ENCODE measurements around the gene ATG2A. TPM values are rescaled to one million over a fixed set of nuclear protein-coding genes. Genes with fewer than 3 reads are reported as not detected.

Gene ATG2A
- polyA plus RNA-seq, 3 donors, result 2.6 to 24.9 (median 4.0) TPM

DNA sequence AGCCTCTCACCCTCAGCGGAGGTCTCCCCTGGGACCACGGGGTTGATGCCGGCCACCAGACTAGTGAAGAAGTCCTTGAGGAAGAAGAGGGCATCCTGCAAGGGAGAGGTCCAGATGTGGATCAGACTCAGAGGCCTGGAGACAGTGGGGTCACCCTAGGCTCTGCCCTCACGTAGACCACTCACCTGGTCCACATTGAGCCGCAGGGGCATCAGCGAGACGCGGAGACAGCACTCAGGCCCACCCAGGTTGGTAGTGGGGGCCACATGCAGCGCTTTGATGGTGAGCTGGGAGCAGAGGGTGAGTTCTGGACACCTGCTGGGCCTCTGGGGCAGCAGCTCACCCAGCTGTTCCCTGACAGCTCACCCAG, 18.9 kb downstream of the ATG2A start:
- Mint-ChIP-seq H3K36me3 (peaks cover 66 to 74% of the 10 kb centered on the region in 2 donors), H3K4me3 (no peak overlapping the region), H3K27ac (peak overlapping the region in 1 of 7 donors; percentile 25), H3K4me1 (peaks cover 3% of the 10 kb centered on the region), H3K27me3 (ENCODE audit: low read depth in 3 of 3) (no peaks in the 10 kb centered on the region), H3K9me3 (no peaks in the 10 kb centered on the region)
- TF ChIP-seq, protein P1, sequence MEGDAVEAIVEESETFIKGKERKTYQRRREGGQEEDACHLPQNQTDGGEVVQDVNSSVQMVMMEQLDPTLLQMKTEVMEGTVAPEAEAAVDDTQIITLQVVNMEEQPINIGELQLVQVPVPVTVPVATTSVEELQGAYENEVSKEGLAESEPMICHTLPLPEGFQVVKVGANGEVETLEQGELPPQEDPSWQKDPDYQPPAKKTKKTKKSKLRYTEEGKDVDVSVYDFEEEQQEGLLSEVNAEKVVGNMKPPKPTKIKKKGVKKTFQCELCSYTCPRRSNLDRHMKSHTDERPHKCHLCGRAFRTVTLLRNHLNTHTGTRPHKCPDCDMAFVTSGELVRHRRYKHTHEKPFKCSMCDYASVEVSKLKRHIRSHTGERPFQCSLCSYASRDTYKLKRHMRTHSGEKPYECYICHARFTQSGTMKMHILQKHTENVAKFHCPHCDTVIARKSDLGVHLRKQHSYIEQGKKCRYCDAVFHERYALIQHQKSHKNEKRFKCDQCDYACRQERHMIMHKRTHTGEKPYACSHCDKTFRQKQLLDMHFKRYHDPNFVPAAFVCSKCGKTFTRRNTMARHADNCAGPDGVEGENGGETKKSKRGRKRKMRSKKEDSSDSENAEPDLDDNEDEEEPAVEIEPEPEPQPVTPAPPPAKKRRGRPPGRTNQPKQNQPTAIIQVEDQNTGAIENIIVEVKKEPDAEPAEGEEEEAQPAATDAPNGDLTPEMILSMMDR (IDR thresholded peaks at IDR 0.05), result no peak
- peaks cover 73 to 84% of the 10 kb centered on the region in 2 donors for H3K36me3 ChIP-seq (replicated peaks in 1 of 2; ENCODE audit: control insufficient read depth in 1 of 2, insufficient read depth in 2 of 2, low read length in 2 of 2)
- WGBS (ENCODE audit: insufficient coverage), result 98% methylated on average over 4 of the region's 9 CpGs
- H3K9me3 ChIP-seq (replicated peaks in 1 of 2; ENCODE audit: control insufficient read depth in 1 of 2, insufficient read depth in 1 of 2, low read length in 2 of 2), result no peaks in the 10 kb centered on the region
- no peaks in the 10 kb centered on the region for H3K27me3 ChIP-seq (ENCODE audit: control insufficient read depth in 2 of 2, insufficient read depth in 2 of 2, low read length in 2 of 2)
- H3K4me3 ChIP-seq (replicated peaks in 1 of 3; ENCODE audit: low read depth in 2 of 3, low read length in 3 of 3), result no peak overlapping the region
- H3K27ac ChIP-seq (ENCODE audit: low read depth in 1 of 2, low read length in 2 of 2), result no peak overlapping the region
- peaks cover 9 to 13% of the 10 kb centered on the region in 2 donors for H3K4me1 ChIP-seq (ENCODE audit: control insufficient read depth in 1 of 2, insufficient read depth in 2 of 2, low read length in 2 of 2)
- intact Hi-C loops (cut with micrococcal nuclease), result no loop called here
- no peak for DNase-seq
- no peaks in the 10 kb centered on the region for H3K79me2 ChIP-seq (ENCODE audit: insufficient read depth, low read length)
- H4K20me1 ChIP-seq (ENCODE audit: insufficient read depth, low read length), result peaks cover 6% of the 10 kb centered on the region
- H2AFZ ChIP-seq (ENCODE audit: insufficient read depth, low read depth, low read length, poor library complexity, severe bottlenecking), result no peak overlapping the region
- H3K9ac ChIP-seq (ENCODE audit: insufficient read depth, low read length, poor library complexity, severe bottlenecking), result no peak overlapping the region
- H3K4me2 ChIP-seq (replicated peaks; ENCODE audit: extremely low read depth, low read length, poor library complexity, severe bottlenecking), result no peak overlapping the region

DNA sequence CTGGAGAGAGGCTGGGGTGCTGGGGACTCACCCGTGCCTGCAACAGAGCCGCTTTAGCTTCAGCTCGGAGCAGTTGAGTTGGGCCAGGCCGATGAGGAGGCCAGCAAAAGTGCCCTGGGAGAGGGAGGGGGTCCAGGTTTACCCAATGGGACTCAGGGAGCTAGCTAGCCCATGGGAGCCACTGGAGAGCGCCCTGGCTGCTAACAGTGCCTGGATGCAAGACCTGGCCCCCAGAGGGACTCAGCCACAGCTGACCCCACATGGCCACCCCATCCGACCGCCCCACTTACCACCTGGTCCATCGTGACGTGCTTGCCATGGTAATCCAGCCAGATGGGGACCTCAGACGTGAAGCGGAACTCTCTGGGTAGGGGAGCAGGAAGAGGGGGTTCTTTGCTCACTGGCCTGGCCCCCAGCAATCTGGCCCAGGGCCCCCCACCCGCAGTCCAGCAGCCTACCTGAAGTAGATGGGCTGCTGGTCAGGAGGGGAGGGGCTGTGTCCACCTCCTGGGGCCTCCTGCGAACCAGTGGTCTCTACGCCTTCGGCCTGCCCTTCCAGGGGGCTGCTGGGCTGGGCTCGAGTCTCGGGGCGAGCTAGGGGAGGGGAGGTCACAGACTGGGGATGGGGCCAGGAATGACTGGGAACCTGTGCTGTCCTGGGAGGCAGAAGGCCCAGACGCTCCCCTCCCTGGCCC, 19.5 kb downstream of the ATG2A start:
- H3K36me3 Mint-ChIP-seq, result peaks cover 63 to 70% of the 10 kb centered on the region in 2 donors
- Histone ChIP-seq H3K9ac (ENCODE audit: insufficient read depth, low read length, poor library complexity, severe bottlenecking) (no peak overlapping the region), H3K79me2 (ENCODE audit: insufficient read depth, low read length) (no peaks in the 10 kb centered on the region), H3K4me2 (replicated peaks; ENCODE audit: extremely low read depth, low read length, poor library complexity, severe bottlenecking) (no peak overlapping the region), H3K27ac (ENCODE audit: low read depth in 1 of 2, low read length in 2 of 2) (no peak overlapping the region), H3K9me3 (replicated peaks in 1 of 2; ENCODE audit: control insufficient read depth in 1 of 2, insufficient read depth in 1 of 2, low read length in 2 of 2) (no peaks in the 10 kb centered on the region), H3K4me3 (replicated peaks in 1 of 3; ENCODE audit: low read depth in 2 of 3, low read length in 3 of 3) (no peak overlapping the region), H3K4me1 (ENCODE audit: control insufficient read depth in 1 of 2, insufficient read depth in 2 of 2, low read length in 2 of 2) (peaks cover 9 to 13% of the 10 kb centered on the region in 2 donors), H4K20me1 (ENCODE audit: insufficient read depth, low read length) (peaks cover 6% of the 10 kb centered on the region), H2AFZ (ENCODE audit: insufficient read depth, low read depth, low read length, poor library complexity, severe bottlenecking) (no peak overlapping the region), H3K27me3 (ENCODE audit: control insufficient read depth in 2 of 2, insufficient read depth in 2 of 2, low read length in 2 of 2) (no peaks in the 10 kb centered on the region), H3K36me3 (replicated peaks in 1 of 2; ENCODE audit: control insufficient read depth in 1 of 2, insufficient read depth in 2 of 2, low read length in 2 of 2) (peaks cover 68 to 79% of the 10 kb centered on the region in 2 donors)
- H3K4me3 Mint-ChIP-seq, result no peak overlapping the region
- TF ChIP-seq, protein P1 (IDR thresholded peaks at IDR 0.05), result no peak
- H3K27ac Mint-ChIP-seq, result peak overlapping the region in 2 of 7 donors; percentile 20 to 83
- intact Hi-C loops (cut with micrococcal nuclease), result no loop called here
- no peak for DNase-seq
- H3K9me3 Mint-ChIP-seq, result no peaks in the 10 kb centered on the region
- H3K4me1 Mint-ChIP-seq, result peaks cover 3% of the 10 kb centered on the region
- 95% methylated on average over 15 of the region's 19 CpGs for WGBS (ENCODE audit: insufficient coverage)
- no peaks in the 10 kb centered on the region for H3K27me3 Mint-ChIP-seq (ENCODE audit: low read depth in 3 of 3)
